CD4-positive, alpha-beta T cell (primary cell): ENCODE data around the gene CDH8. TPM values are rescaled to one million over a fixed set of nuclear protein-coding genes. Genes with fewer than 3 reads are reported as not detected.

Source experiments
- ATAC-seq: fragments of 200-7000 bp; cut with Tn5 transposase; one replicate; pipeline ENCODE4 v1.10.0; 2022; ENCODE audit warnings: mild to moderate bottlenecking; ENCODE audit not compliant: poor library complexity
- CTCF ChIA-PET: fragments of 350-600 bp; sonication (Branson Sonifier 250); formaldehyde crosslinking; loops from one replicate; lab custom pipeline; 2021; ENCODE audit warnings: antibody characterized with exemption, inconsistent platforms; lab: Charles Lee
- POLR2A ChIA-PET: fragments of 350-600 bp; sonication (Branson Sonifier 250); formaldehyde crosslinking; loops from one replicate; lab custom pipeline; 2021; ENCODE audit warnings: antibody characterized with exemption, inconsistent platforms; lab: Charles Lee
- DNase-seq, 14 experiments: peaks; one replicate each; pipeline ENCODE4 v3.0.0-alpha.2; 2013 to 2020; ENCODE audit warnings: mixed read lengths in 2 of 14
- H3K27ac ChIP-seq, 2 donors: one replicate each; pipeline versions ENCODE4 v1.5.1 to v1.7.0; 2013; ENCODE audit warnings: low read length in 2 of 2, low read depth in 1 of 2, mild to moderate bottlenecking in 1 of 2
- H3K27me3 ChIP-seq, 2 experiments: 1 replicate in 1 of 2; 2 replicates in 1 of 2; pipeline versions ENCODE4 v1.6.1 to v1.7.0; 2013; ENCODE audit warnings: low read length in 2 of 2, control low read depth in 1 of 2, mild to moderate bottlenecking in 1 of 2, moderate library complexity in 1 of 2; ENCODE audit not compliant: insufficient read depth in 2 of 2, control insufficient read depth in 1 of 2
- H3K36me3 ChIP-seq: one replicate; pipeline ENCODE4 v1.6.1; 2013; ENCODE audit warnings: low read length, control low read depth; ENCODE audit not compliant: insufficient read depth
- H3K4me1 ChIP-seq: one replicate; pipeline ENCODE4 v1.6.1; 2013; ENCODE audit warnings: low read length, control low read depth; ENCODE audit not compliant: insufficient read depth
- H3K4me3 ChIP-seq: one replicate; pipeline ENCODE4 v1.5.1; 2013; ENCODE audit warnings: mild to moderate bottlenecking, low read length, moderate library complexity
- H3K9me3 ChIP-seq, 2 experiments: 1 replicate in 1 of 2; 2 replicates in 1 of 2; pipeline versions ENCODE4 v1.6.1 to v1.7.0; 2013; ENCODE audit warnings: low read length in 2 of 2, mild to moderate bottlenecking in 2 of 2, control low read depth in 1 of 2, moderate library complexity in 1 of 2; ENCODE audit not compliant: control insufficient read depth in 1 of 2, insufficient read depth in 1 of 2
- H3K27ac Mint-ChIP-seq: one replicate; pipeline ENCODE4 v1.8.0; 2020; ENCODE audit warnings: mixed read lengths
- H3K27me3 Mint-ChIP-seq: one replicate; pipeline ENCODE4 v1.8.0; 2021; ENCODE audit warnings: mixed read lengths
- H3K36me3 Mint-ChIP-seq: one replicate; pipeline ENCODE4 v1.8.0; 2021; ENCODE audit warnings: low read depth, mixed read lengths
- H3K4me1 Mint-ChIP-seq: one replicate; pipeline ENCODE4 v1.8.0; 2021; ENCODE audit warnings: low read depth, mixed read lengths
- H3K4me3 Mint-ChIP-seq: one replicate; pipeline ENCODE4 v1.8.0; 2020; ENCODE audit warnings: mild to moderate bottlenecking, mixed read lengths
- H3K9me3 Mint-ChIP-seq: one replicate; pipeline ENCODE4 v1.8.0; 2020; ENCODE audit warnings: mixed read lengths
- CTCF ChIP-seq: fragments of 200-600 bp; IDR thresholded peaks from one replicate; pipeline ENCODE4 v1.8.0; 2022; ENCODE audit warnings: antibody characterized with exemption, mild to moderate bottlenecking
- intact Hi-C, 2 experiments: fragments of 100-400 bp; cut with DNase I in 1 of 2; cut with micrococcal nuclease in 1 of 2; formaldehyde crosslinking; loops; one replicate each; pipeline versions ENCODE4 v1.15.1 to v1.9.0; 2023 to 2025; cut with DNase I, micrococcal nuclease
- total RNA-seq, 174 experiments: library from RNA in 2 of 174; stranded (reverse) in 2 of 174; gene quantifications; one replicate each; pipeline ENCODE4 v1.2.3 and lab custom pipeline; 2021 to 2026

Gene CDH8
- total RNA-seq, 2 experiments from 2014 or later: not detected

GRCh38 chr16:62018301-62019060 lies 17.8 kb downstream of the CDH8 start:
- DNase-seq: no peak
- Histone ChIP-seq H3K27me3 (no peaks in the 10 kb centered on the region), H3K4me3 (no peak overlapping the region), H3K4me1 (no peaks in the 10 kb centered on the region), H3K27ac (no peak overlapping the region), H3K9me3 (peaks cover 2 to 4% of the 10 kb centered on the region in 2 experiments), H3K36me3 (no peaks in the 10 kb centered on the region)
- Mint-ChIP-seq H3K4me3 (no peak overlapping the region), H3K27me3 (no peaks in the 10 kb centered on the region), H3K27ac (no peak overlapping the region), H3K9me3 (peaks cover 20% of the 10 kb centered on the region), H3K4me1 (no peaks in the 10 kb centered on the region), H3K36me3 (no peaks in the 10 kb centered on the region)
- intact Hi-C loops: no loop called here
- TF ChIP-seq CTCF: no peak
- ChIA-PET CTCF (no interaction called here), POLR2A (no interaction called here)
- no peak for ATAC-seq

DNA sequence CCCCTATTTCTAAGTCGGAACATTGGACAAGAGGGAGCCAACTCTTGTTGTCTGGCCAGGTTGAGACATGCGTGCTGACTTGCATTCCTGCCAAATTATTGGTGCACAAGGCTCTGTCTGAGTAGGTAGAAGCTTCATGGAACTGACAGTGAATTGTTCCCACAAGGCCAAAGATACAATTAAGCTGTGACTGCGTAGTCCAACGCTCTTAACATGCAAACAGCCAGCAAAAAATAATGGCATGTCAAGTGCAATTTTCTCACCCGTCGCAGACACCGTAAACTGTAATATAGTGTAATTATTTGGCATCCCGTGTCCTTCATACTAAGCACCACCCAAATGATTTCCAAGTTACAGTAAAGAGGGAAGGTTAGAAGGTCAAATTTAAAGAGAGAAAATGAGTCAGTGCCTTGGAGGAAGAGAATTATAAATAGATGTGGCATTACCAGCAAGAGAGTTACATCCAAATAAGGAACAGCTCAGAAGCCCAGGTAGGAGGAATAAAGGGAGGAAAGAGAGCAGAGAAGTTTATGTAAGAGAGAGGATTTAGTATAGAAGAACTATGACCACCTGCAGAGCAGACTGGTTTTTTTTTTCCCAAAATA lies 21.8 kb downstream of the CDH8 start:
- H3K9me3 ChIP-seq: peaks cover 0 to 8% of the 10 kb centered on the region in 2 experiments
- DNase-seq (no peak), ATAC-seq (no peak)
- H3K36me3 ChIP-seq: no peaks in the 10 kb centered on the region
- intact Hi-C loops: no loop called here
- Mint-ChIP-seq H3K4me3 (no peak overlapping the region), H3K4me1 (no peaks in the 10 kb centered on the region), H3K27ac (no peak overlapping the region), H3K9me3 (peaks cover 18% of the 10 kb centered on the region), H3K36me3 (no peaks in the 10 kb centered on the region), H3K27me3 (no peaks in the 10 kb centered on the region)
- no peaks in the 10 kb centered on the region for H3K27me3 ChIP-seq
- TF ChIP-seq CTCF: no peak
- H3K4me3 ChIP-seq: no peak overlapping the region
- POLR2A ChIA-PET: no interaction called here
- CTCF ChIA-PET: no interaction called here
- no peak overlapping the region for H3K27ac ChIP-seq
- no peaks in the 10 kb centered on the region for H3K4me1 ChIP-seq

GRCh38 chr16:62010186-62010585 lies 26.1 kb downstream of the CDH8 start:
- intact Hi-C loops: no loop called here
- ChIA-PET CTCF (no interaction called here), POLR2A (no interaction called here)
- Mint-ChIP-seq H3K9me3 (peaks cover 6% of the 10 kb centered on the region), H3K27me3 (no peaks in the 10 kb centered on the region), H3K36me3 (no peaks in the 10 kb centered on the region), H3K4me3 (no peak overlapping the region), H3K27ac (no peak overlapping the region), H3K4me1 (no peaks in the 10 kb centered on the region)
- Histone ChIP-seq H3K9me3 (peaks cover 3 to 18% of the 10 kb centered on the region in 2 experiments), H3K4me1 (no peaks in the 10 kb centered on the region), H3K27ac (no peak overlapping the region), H3K27me3 (no peaks in the 10 kb centered on the region), H3K36me3 (no peaks in the 10 kb centered on the region), H3K4me3 (no peak overlapping the region)
- TF ChIP-seq CTCF: no peak
- DNase-seq (no peak), ATAC-seq (no peak)
